Measurements from ENCODE around the gene C15orf62. TPM values are rescaled to one million over a fixed set of nuclear protein-coding genes. Genes with fewer than 3 reads are reported as not detected.

C15orf62 gene
- total RNA-seq, 1 experiment from 2014 or later, result 0.26 TPM

DNA sequence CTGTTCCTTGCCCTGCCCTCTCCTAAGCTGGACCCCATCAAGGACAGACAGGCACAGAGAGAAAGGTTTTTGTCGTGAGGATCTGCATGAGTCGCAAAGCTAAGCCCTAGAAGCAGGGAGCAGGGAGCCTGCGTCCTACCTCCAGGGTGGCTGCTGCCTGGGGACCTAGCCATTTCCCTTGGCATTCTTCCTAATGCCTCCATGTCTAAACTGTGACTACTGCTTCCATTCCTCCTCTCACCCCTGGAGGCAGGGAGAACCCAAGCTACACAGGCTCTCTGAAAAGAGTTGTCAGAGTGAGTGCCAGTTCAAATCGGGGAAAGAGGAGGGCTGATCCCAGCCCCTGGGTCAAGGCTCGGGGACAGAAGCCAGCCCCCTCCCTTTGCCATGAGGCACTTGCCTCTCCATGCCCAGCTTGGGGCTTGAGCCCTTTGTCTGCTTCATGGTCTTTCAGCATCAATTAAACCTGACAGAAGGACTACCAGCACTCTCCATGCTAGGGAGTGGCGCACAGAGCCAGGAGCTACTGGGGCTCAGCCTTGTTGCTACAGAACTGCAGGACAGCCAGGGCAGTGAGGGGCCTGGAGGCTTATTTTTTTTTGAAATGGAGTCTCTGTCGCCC lies 3.5 kb upstream of the C15orf62 start:
- Mint-ChIP-seq H3K4me3 (ENCODE audit: unreplicated experiment) (peak overlapping the region; percentile 7), H3K9me3 (ENCODE audit: unreplicated experiment) (no peaks in the 10 kb centered on the region), H3K4me1 (ENCODE audit: insufficient read depth, unreplicated experiment) (peaks cover 43% of the 10 kb centered on the region), H3K27me3 (ENCODE audit: insufficient read depth, unreplicated experiment) (no peaks in the 10 kb centered on the region), H3K27ac (ENCODE audit: low read depth, unreplicated experiment) (no peak overlapping the region), H3K36me3 (ENCODE audit: insufficient read depth, unreplicated experiment) (peaks cover 46% of the 10 kb centered on the region)
- intact Hi-C loops (cut with micrococcal nuclease), result loop anchor here (10.0 kb wide), 1 partner anchor 172 kb away; the partner anchor contains the start of gene KNL1
- no peak for TF ChIP-seq CTCF (IDR thresholded peaks at IDR 0.05; ENCODE audit: unreplicated experiment)
- ChIA-PET POLR2A (interaction anchor here (0.6 to 4.2 kb wide), 12 partner anchors 10 to 128 kb away, joined by 3 to 28 read pairs (median 5); partner anchors contain the start of genes RMDN3, SPINT1 and VPS18), CTCF (interaction anchor here (0.6 to 3.0 kb wide), 13 partner anchors 14 to 340 kb away, joined by 3 to 22 read pairs (median 3); partner anchors contain the start of genes SPINT1 and VPS18)
- BruUV-seq (replicated peaks), result no TSS peak
- peak; percentile 49 for DNase-seq (ENCODE audit: unreplicated experiment)

GRCh38 chr15:40766906-40767837 lies 2.6 kb upstream of the C15orf62 start:
- Mint-ChIP-seq H3K4me3 (ENCODE audit: unreplicated experiment) (no peak overlapping the region), H3K4me1 (ENCODE audit: insufficient read depth, unreplicated experiment) (peaks cover 48% of the 10 kb centered on the region), H3K36me3 (ENCODE audit: insufficient read depth, unreplicated experiment) (peaks cover 52% of the 10 kb centered on the region), H3K9me3 (ENCODE audit: unreplicated experiment) (no peaks in the 10 kb centered on the region), H3K27ac (ENCODE audit: low read depth, unreplicated experiment) (no peak overlapping the region), H3K27me3 (ENCODE audit: insufficient read depth, unreplicated experiment) (no peaks in the 10 kb centered on the region)
- BruUV-seq (replicated peaks), result no TSS peak
- ChIA-PET POLR2A (interaction anchor here (0.6 to 4.2 kb wide), 11 partner anchors 10 to 127 kb away, joined by 3 to 28 read pairs (median 5); partner anchors contain the start of genes RMDN3, SPINT1 and VPS18), CTCF (interaction anchor here (0.5 to 3.0 kb wide), 14 partner anchors 15 to 341 kb away, joined by 3 to 22 read pairs (median 3); partner anchors contain the start of genes SPINT1 and VPS18)
- DNase-seq (ENCODE audit: unreplicated experiment), result peak; percentile 83
- intact Hi-C loops (cut with micrococcal nuclease), result loop anchor here (10.0 kb wide), 1 partner anchor 172 kb away; the partner anchor contains the start of gene KNL1
- TF ChIP-seq CTCF (IDR thresholded peaks at IDR 0.05; ENCODE audit: unreplicated experiment), result no peak

DNA sequence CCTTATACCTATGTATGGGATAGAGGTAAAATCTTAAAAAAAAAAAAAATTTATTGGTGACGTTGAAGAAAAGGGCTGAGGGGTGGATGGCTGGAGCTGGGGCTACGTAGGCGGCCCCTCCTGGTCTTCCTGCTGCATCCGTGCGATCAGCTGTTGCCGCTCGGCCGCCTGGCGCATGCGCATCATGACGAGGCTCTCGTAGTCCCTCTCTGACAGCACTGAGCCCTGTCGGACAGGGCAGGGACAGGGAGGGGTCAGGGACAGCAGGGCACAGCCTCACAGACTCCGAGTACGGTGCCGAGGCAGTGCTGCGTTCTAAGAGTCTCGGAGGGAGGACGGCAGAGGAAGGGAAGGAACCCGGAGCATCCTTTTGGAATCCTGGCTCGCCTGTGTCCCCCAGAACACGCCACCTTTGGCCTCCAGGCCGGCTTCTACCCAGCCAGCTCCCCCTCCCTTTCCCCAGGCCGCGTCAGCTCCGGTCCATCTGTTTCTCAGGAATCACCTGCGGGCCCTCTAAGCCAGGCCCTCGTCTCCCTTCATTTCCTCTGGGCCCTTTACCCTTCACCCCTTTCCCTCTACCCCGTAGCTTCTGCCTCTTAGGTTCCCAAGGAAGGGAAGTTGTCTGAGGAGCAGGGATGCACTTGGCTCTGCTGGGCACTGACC lies 1.8 kb upstream of the C15orf62 start:
- intact Hi-C loops (cut with micrococcal nuclease), result loop anchor here (2.0 to 10.0 kb wide), 2 partner anchors 21 to 173 kb away; partner anchors contain the start of gene KNL1
- no peak for TF ChIP-seq CTCF (IDR thresholded peaks at IDR 0.05; ENCODE audit: unreplicated experiment)
- DNase-seq (ENCODE audit: unreplicated experiment), result no peak
- BruUV-seq (replicated peaks), result no TSS peak
- Mint-ChIP-seq H3K9me3 (ENCODE audit: unreplicated experiment) (no peaks in the 10 kb centered on the region), H3K36me3 (ENCODE audit: insufficient read depth, unreplicated experiment) (peaks cover 58% of the 10 kb centered on the region), H3K27me3 (ENCODE audit: insufficient read depth, unreplicated experiment) (no peaks in the 10 kb centered on the region), H3K4me1 (ENCODE audit: insufficient read depth, unreplicated experiment) (peaks cover 48% of the 10 kb centered on the region), H3K27ac (ENCODE audit: low read depth, unreplicated experiment) (no peak overlapping the region), H3K4me3 (ENCODE audit: unreplicated experiment) (no peak overlapping the region)
- POLR2A ChIA-PET, result interaction anchor here (0.7 to 3.0 kb wide), 6 partner anchors 8 to 516 kb away, joined by 3 to 30 read pairs (median 4); partner anchors contain the start of genes RAD51, SPINT1 and VPS18
- CTCF ChIA-PET, result interaction anchor here (0.7 to 3.0 kb wide), 4 partner anchors 14 to 106 kb away, joined by 3 to 22 read pairs (median 5); partner anchors contain the start of gene RHOV
